ENCODE data around the gene KLK8.
A peak's percentile ranks its signal among the peaks of the same experiment; 100 is the strongest.

KLK8 gene

GRCh38 chr19:51002542-51003311, 1.3 kb upstream of the KLK8 start:
- H3K4me3 ChIP-seq (ENCODE audit: low read length): peak overlapping the region; percentile 44
- peak; percentile 16 for DNase-seq (ENCODE audit: low read depth)
- no peak for TF ChIP-seq CTCF (IDR thresholded peaks at IDR 0.05; ENCODE audit: insufficient read depth, low read depth, low read length, missing control alignments)

- no peak for DNase-seq (ENCODE audit: low read depth)
- no peak for TF ChIP-seq CTCF (IDR thresholded peaks at IDR 0.05; ENCODE audit: insufficient read depth, low read depth, low read length, missing control alignments)
- H3K4me3 ChIP-seq (ENCODE audit: low read length): peak overlapping the region; percentile 44
Observed at GRCh38 chr19:51002089-51002532, 707 bp upstream of the KLK8 start.

- DNase-seq (ENCODE audit: low read depth): no peak
- TF ChIP-seq CTCF (IDR thresholded peaks at IDR 0.05; ENCODE audit: insufficient read depth, low read depth, low read length, missing control alignments): no peak
- H3K4me3 ChIP-seq (ENCODE audit: low read length): peak overlapping the region; percentile 44
Observed at GRCh38 chr19:51000981-51001380, 423 bp downstream of the KLK8 start.

GRCh38 chr19:51000426-51000825, 978 bp downstream of the KLK8 start:
- H3K4me3 ChIP-seq (ENCODE audit: low read length): peak overlapping the region; percentile 44
- TF ChIP-seq CTCF (IDR thresholded peaks at IDR 0.05; ENCODE audit: insufficient read depth, low read depth, low read length, missing control alignments): no peak
- no peak for DNase-seq (ENCODE audit: low read depth)

GRCh38 chr19:50998686-50999085, 2.7 kb downstream of the KLK8 start:
- no peak overlapping the region for H3K4me3 ChIP-seq (ENCODE audit: low read length)
- DNase-seq (ENCODE audit: low read depth): no peak
- no peak for TF ChIP-seq CTCF (IDR thresholded peaks at IDR 0.05; ENCODE audit: insufficient read depth, low read depth, low read length, missing control alignments)

- DNase-seq (ENCODE audit: low read depth): no peak
- H3K4me3 ChIP-seq (ENCODE audit: low read length): no peak overlapping the region
- no peak for TF ChIP-seq CTCF (IDR thresholded peaks at IDR 0.05; ENCODE audit: insufficient read depth, low read depth, low read length, missing control alignments)
Observed at GRCh38 chr19:50998061-50998460, 3.3 kb downstream of the KLK8 start.

GRCh38 chr19:50994129-50994528, 7.3 kb downstream of the KLK8 start:
- no peak for TF ChIP-seq CTCF (IDR thresholded peaks at IDR 0.05; ENCODE audit: insufficient read depth, low read depth, low read length, missing control alignments)
- H3K4me3 ChIP-seq (ENCODE audit: low read length): no peak overlapping the region
- no peak for DNase-seq (ENCODE audit: low read depth)
